HEK293 (cell line): ENCODE data around the gene SPTBN1.

Experiments
- SETDB1 ChIP-seq: IDR thresholded peaks from one replicate; pipeline ENCODE4 v1.6.1; 2017; ENCODE audit warnings: mild to moderate bottlenecking, low read length, moderate library complexity, mixed read lengths; ENCODE audit not compliant: insufficient read length
- SP7 ChIP-seq: fragments of 450-650 bp; formaldehyde crosslinking; IDR thresholded peaks from 2 replicates; pipeline ENCODE4 v1.5.1; 2016; ENCODE audit warnings: missing biosample characterization, missing genetic modification characterization
- ZBTB7A ChIP-seq: fragments of 450-650 bp; formaldehyde crosslinking; IDR thresholded peaks from 2 replicates; pipeline ENCODE4 v1.5.1; 2016; ENCODE audit warnings: low read depth, missing biosample characterization, missing genetic modification characterization
- ZNF48 ChIP-seq: fragments of 450-650 bp; formaldehyde crosslinking; IDR thresholded peaks from 2 replicates; pipeline ENCODE4 v1.5.1; 2016; ENCODE audit warnings: missing biosample characterization, missing genetic modification characterization
- ZNF561 ChIP-seq: fragments of 450-650 bp; IDR thresholded peaks from 2 replicates; pipeline ENCODE4 v1.5.1; 2018; ENCODE audit warnings: missing biosample characterization, missing genetic modification characterization, borderline replicate concordance
- ZSCAN23 ChIP-seq: fragments of 450-650 bp; formaldehyde crosslinking; IDR thresholded peaks from 2 replicates; pipeline ENCODE4 v1.5.1; 2016; ENCODE audit warnings: missing biosample characterization, missing genetic modification characterization
- TF ChIP-seq, protein P1 (sequence below): fragments of 450-650 bp; formaldehyde crosslinking; IDR thresholded peaks from 2 replicates; pipeline ENCODE4 v1.5.1; 2016; ENCODE audit warnings: missing biosample characterization, missing genetic modification characterization
- TF ChIP-seq, protein P2 (sequence below): fragments of 450-650 bp; formaldehyde crosslinking; IDR thresholded peaks from 2 replicates; pipeline ENCODE4 v1.5.1; 2016; ENCODE audit warnings: missing biosample characterization, missing genetic modification characterization, low read depth

DNA sequence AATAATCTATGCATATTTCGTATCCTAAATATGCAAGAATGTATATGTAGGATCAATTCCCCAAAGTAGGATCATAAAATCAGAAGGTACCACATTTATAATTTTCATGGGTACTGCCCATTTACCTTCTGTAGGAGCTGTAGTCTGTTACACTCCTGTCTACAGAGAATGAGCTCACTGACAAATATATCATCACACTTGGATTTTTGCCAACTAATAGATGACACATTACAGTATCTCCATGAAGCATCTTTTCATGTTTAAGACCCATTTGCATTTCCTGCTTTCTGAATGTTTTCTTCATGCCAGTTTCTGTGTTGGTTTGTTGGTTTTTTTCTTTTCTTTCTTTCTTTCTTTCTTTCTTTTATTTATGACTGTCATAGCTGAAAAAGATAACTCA, 196.4 kb downstream of the SPTBN1 start:
- TF ChIP-seq ZBTB7A (tag by site-specific recombination) = no peak
- TF ChIP-seq, protein P1, sequence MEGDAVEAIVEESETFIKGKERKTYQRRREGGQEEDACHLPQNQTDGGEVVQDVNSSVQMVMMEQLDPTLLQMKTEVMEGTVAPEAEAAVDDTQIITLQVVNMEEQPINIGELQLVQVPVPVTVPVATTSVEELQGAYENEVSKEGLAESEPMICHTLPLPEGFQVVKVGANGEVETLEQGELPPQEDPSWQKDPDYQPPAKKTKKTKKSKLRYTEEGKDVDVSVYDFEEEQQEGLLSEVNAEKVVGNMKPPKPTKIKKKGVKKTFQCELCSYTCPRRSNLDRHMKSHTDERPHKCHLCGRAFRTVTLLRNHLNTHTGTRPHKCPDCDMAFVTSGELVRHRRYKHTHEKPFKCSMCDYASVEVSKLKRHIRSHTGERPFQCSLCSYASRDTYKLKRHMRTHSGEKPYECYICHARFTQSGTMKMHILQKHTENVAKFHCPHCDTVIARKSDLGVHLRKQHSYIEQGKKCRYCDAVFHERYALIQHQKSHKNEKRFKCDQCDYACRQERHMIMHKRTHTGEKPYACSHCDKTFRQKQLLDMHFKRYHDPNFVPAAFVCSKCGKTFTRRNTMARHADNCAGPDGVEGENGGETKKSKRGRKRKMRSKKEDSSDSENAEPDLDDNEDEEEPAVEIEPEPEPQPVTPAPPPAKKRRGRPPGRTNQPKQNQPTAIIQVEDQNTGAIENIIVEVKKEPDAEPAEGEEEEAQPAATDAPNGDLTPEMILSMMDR (tag by site-specific recombination) = no peak
- TF ChIP-seq, protein P2, sequence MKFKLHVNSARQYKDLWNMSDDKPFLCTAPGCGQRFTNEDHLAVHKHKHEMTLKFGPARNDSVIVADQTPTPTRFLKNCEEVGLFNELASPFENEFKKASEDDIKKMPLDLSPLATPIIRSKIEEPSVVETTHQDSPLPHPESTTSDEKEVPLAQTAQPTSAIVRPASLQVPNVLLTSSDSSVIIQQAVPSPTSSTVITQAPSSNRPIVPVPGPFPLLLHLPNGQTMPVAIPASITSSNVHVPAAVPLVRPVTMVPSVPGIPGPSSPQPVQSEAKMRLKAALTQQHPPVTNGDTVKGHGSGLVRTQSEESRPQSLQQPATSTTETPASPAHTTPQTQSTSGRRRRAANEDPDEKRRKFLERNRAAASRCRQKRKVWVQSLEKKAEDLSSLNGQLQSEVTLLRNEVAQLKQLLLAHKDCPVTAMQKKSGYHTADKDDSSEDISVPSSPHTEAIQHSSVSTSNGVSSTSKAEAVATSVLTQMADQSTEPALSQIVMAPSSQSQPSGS (tag by site-specific recombination) = no peak
- no peak for TF ChIP-seq SP7 (tag by site-specific recombination)
- no peak for TF ChIP-seq ZNF48
- TF ChIP-seq SETDB1 = no peak
- no peak for TF ChIP-seq ZSCAN23
- TF ChIP-seq ZNF561 = no peak
